Tibial nerve (tissue), 4 donors: ENCODE results near the gene DISP1. TPM values are rescaled to one million over a fixed set of nuclear protein-coding genes. Genes with fewer than 3 reads are reported as not detected.
A peak's percentile ranks its signal among the peaks of the same experiment; 100 is the strongest.

Experiments
- DNase-seq, 2 donors: peaks; one replicate each; pipeline ENCODE4 v3.0.0-alpha.2; 2019; ENCODE audit warnings: low spot score in 2 of 2
- H3K27ac ChIP-seq, 4 donors: fragments of 200-600 bp; sonication (generic) in 3 of 4; one replicate each; pipeline ENCODE4 v1.5.1; 2017 to 2019; ENCODE audit warnings: mild to moderate bottlenecking in 1 of 4
- H3K27me3 ChIP-seq, 2 donors: fragments of 200-600 bp; sonication (generic) in 1 of 2; one replicate each; pipeline versions ENCODE4 v1.5.1 to v1.6.0; 2017 to 2019
- H3K36me3 ChIP-seq, 3 donors: fragments of 200-600 bp; sonication (generic); one replicate each; pipeline ENCODE4 v1.5.1; 2018 to 2019
- H3K4me1 ChIP-seq, 4 donors: fragments of 200-600 bp; sonication (generic) in 3 of 4; one replicate each; pipeline ENCODE4 v1.5.1; 2017 to 2019
- H3K4me3 ChIP-seq, 4 donors: fragments of 200-600 bp; sonication (generic) in 3 of 4; one replicate each; pipeline ENCODE4 v1.5.1; 2017 to 2019; ENCODE audit warnings: mild to moderate bottlenecking in 1 of 4, moderate library complexity in 1 of 4
- H3K9me3 ChIP-seq, 4 donors: fragments of 200-600 bp; sonication (generic) in 3 of 4; one replicate each; pipeline ENCODE4 v1.5.1; 2017 to 2019
- EP300 ChIP-seq, 2 donors: sonication (generic); formaldehyde crosslinking; IDR thresholded peaks; one replicate each; pipeline ENCODE4 v1.6.1; 2017; ENCODE audit warnings: antibody characterized with exemption in 2 of 2, mild to moderate bottlenecking in 1 of 2
- POLR2A ChIP-seq, 2 donors: fragments of 450-650 bp; IDR thresholded peaks; one replicate each; pipeline ENCODE4 v1.6.1; 2017; ENCODE audit warnings: antibody characterized with exemption in 2 of 2, mild to moderate bottlenecking in 2 of 2, moderate library complexity in 2 of 2
- WGBS, 2 donors: methylation state at CpG; one replicate each; pipeline ENCODE4 v1.1.5; 2018; 5-methylcytosine and 5-hydroxymethylcytosine counted together
- total RNA-seq, 4 donors: library from RNA; depleted of rRNA; stranded (reverse); fragments of >200 nt; gene quantifications; one replicate each; pipeline ENCODE4 v1.1.0, GENCODE V29; 2016
- TF ChIP-seq, protein P1 (sequence below), 5 experiments: fragments of 200-600 bp in 3 of 5; fragments of 450-650 bp in 2 of 5; sonication (generic) in 3 of 5; IDR thresholded peaks; one replicate each; pipeline ENCODE4 v1.5.1; 2016 to 2019; ENCODE audit warnings: antibody characterized with exemption in 5 of 5, mild to moderate bottlenecking in 3 of 5, moderate library complexity in 2 of 5

The DISP1 gene
- total RNA-seq, 4 donors from 2014 or later, result 10.5 to 16.4 (median 15.7) TPM

DNA sequence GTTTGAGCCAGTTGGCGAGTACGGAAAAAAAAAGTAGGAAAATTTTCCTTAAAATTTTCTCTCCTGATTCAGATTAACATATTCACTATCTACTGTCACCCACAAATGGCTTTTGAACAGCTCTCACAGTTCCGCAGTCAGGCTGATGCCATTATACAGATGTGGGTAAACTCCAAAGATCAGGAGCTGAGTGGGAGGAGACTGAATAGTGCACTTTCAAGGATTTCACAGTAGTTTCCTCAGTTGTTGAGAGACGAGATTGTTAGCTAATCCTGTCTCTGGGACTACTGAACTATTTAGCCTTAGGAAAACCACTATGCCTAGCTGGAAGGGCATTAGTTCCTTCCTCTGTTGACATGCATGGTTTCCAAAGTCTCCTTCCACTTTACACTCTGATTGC, 3.2 kb upstream of the DISP1 start:
- 75 to 77% methylated on average over 4 of the region's 4 CpGs for WGBS, 2 donors
- TF ChIP-seq EP300 (IDR thresholded peaks at IDR 0.05) (no peak), POLR2A (IDR thresholded peaks at IDR 0.05) (no peak)
- TF ChIP-seq, protein P1, sequence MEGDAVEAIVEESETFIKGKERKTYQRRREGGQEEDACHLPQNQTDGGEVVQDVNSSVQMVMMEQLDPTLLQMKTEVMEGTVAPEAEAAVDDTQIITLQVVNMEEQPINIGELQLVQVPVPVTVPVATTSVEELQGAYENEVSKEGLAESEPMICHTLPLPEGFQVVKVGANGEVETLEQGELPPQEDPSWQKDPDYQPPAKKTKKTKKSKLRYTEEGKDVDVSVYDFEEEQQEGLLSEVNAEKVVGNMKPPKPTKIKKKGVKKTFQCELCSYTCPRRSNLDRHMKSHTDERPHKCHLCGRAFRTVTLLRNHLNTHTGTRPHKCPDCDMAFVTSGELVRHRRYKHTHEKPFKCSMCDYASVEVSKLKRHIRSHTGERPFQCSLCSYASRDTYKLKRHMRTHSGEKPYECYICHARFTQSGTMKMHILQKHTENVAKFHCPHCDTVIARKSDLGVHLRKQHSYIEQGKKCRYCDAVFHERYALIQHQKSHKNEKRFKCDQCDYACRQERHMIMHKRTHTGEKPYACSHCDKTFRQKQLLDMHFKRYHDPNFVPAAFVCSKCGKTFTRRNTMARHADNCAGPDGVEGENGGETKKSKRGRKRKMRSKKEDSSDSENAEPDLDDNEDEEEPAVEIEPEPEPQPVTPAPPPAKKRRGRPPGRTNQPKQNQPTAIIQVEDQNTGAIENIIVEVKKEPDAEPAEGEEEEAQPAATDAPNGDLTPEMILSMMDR (IDR thresholded peaks at IDR 0.05), result no peak
- no peaks in the 10 kb centered on the region for H3K9me3 ChIP-seq
- peaks cover 0 to 25% (median 8%) of the 10 kb centered on the region in 4 donors for H3K4me1 ChIP-seq
- no peaks in the 10 kb centered on the region for H3K36me3 ChIP-seq
- no peak overlapping the region for H3K4me3 ChIP-seq
- H3K27me3 ChIP-seq, result no peaks in the 10 kb centered on the region
- DNase-seq, result no peak
- no peak overlapping the region for H3K27ac ChIP-seq

DNA sequence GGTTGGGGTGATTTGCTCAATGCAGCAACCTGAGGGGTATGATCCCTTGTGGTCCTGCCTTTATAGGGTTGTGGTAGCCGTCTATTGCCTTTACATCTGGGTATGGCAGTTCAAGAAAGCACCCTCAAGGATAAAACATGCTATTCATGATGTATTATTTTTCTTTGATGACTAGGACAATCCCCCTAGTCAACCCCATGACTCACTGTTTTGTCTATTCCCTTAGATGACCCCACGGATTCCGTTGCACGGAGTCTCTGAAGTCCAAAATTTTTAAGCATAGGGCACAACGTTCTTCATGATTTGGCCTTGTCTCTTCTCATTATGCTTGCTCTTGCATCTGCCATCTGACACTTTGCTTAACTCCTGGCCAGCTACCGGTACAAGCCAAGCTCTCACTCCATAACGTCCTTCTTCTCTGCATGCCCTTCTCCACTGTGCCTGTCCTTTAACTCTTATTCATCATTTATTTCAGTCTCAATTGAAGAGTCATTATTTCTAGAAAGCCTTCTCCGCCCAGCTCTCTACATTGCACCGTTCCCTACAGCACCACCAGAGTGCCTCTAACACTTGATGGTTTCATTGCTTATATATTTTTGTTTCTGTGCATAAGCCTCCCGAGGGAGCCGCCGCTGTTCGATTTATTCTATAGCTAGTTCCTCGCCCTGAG, 838 bp upstream of the DISP1 start:
- Histone ChIP-seq H3K4me1 (peaks cover 0 to 29% (median 8%) of the 10 kb centered on the region in 4 donors), H3K9me3 (no peaks in the 10 kb centered on the region), H3K27ac (peak overlapping the region; percentile 72 to 99 (median 93)), H3K4me3 (peak overlapping the region; percentile 66 to 99 (median 91)), H3K27me3 (no peaks in the 10 kb centered on the region), H3K36me3 (no peaks in the 10 kb centered on the region)
- TF ChIP-seq EP300 (IDR thresholded peaks at IDR 0.05) (no peak), POLR2A (IDR thresholded peaks at IDR 0.05) (no peak)
- TF ChIP-seq, protein P1 (IDR thresholded peaks at IDR 0.05), result no peak
- peak in 1 of 2 donors; percentile 10 for DNase-seq
- 45 to 48% methylated on average over 14 of the region's 14 CpGs for WGBS, 2 donors

DNA sequence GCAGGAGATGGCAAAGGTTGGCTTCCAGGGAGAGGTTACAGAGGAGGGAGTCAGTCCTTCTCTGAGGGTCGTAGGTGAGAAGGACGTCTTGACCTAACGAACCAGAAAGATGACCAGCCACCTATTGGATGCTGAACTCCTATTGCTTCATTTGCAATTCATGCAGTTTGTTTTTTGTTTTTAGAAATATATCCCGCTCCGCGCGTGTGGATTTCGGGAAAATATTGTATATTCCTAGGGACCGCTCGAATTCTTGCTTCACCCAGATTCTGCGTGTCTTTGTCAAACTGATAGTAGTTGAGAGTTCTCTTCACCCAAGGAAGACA, 564 bp downstream of the DISP1 start:
- H3K9me3 ChIP-seq, result no peaks in the 10 kb centered on the region
- TF ChIP-seq POLR2A (IDR thresholded peaks at IDR 0.05), result no peak
- no peak for TF ChIP-seq EP300 (IDR thresholded peaks at IDR 0.05)
- TF ChIP-seq, protein P1 (IDR thresholded peaks at IDR 0.05), result no peak
- DNase-seq, result no peak
- peak overlapping the region; percentile 72 to 99 (median 93) for H3K27ac ChIP-seq
- no peaks in the 10 kb centered on the region for H3K36me3 ChIP-seq
- H3K27me3 ChIP-seq, result no peaks in the 10 kb centered on the region
- WGBS, 2 donors, result 2% methylated on average over 11 of the region's 11 CpGs
- H3K4me1 ChIP-seq, result peaks cover 0 to 32% (median 8%) of the 10 kb centered on the region in 4 donors
- H3K4me3 ChIP-seq, result peak overlapping the region; percentile 66 to 99 (median 91)

DNA sequence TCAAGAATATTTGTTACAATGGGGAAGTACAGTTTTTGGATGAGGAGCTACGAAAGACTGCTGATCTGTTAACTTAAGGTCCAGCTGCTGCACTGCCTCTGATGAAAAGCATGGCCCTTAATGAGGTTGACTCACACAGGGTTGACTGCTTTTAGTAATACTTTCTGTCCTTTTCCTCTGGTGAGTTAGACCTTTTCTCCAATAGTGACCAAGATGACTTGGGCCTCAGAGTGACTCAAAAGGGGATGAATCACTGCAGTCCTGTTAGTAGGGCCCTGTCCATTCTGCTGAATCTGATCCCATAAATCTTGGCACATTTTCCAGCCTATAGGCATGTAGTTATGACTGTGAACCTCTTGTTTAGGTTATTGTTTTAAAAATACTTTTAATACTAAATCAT, 2.7 kb downstream of the DISP1 start:
- Histone ChIP-seq H3K27me3 (no peaks in the 10 kb centered on the region), H3K4me3 (no peak overlapping the region), H3K4me1 (peaks cover 0 to 44% (median 8%) of the 10 kb centered on the region in 4 donors), H3K27ac (peak overlapping the region in 1 of 4 donors; percentile 61), H3K9me3 (no peaks in the 10 kb centered on the region), H3K36me3 (no peaks in the 10 kb centered on the region)
- TF ChIP-seq, protein P1 (IDR thresholded peaks at IDR 0.05), result no peak
- TF ChIP-seq EP300 (IDR thresholded peaks at IDR 0.05), result peak in 1 of 2 donors; percentile 50
- TF ChIP-seq POLR2A (IDR thresholded peaks at IDR 0.05), result no peak
- DNase-seq, result peak in 1 of 2 donors; percentile 19
- 64 to 84% methylated on average over 1 of the region's 1 CpG for WGBS, 2 donors

DNA sequence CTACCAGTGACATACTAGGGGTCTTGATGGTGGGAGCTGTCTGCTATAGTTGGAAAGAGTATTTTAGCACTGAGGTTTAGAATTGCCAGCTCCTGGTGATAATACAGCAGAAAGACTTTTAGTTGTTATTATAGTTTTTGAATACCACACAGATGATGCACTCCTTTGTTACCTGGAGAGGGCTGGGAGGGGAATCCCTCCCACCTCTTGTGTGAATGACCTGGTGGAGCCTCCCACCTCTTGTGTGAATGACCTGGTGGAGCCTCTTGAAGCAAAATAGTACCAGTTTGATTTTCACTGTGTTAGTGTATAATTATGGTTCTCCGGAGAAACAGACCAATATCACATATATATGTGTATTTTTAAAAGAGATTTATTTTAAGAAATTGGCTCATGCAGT, 3.3 kb downstream of the DISP1 start:
- DNase-seq, result no peak
- 68 to 76% methylated on average over 1 of the region's 1 CpG for WGBS, 2 donors
- Histone ChIP-seq H3K4me3 (no peak overlapping the region), H3K27ac (peak overlapping the region in 1 of 4 donors; percentile 61), H3K4me1 (peaks cover 0 to 44% (median 8%) of the 10 kb centered on the region in 4 donors), H3K27me3 (no peaks in the 10 kb centered on the region), H3K9me3 (no peaks in the 10 kb centered on the region), H3K36me3 (no peaks in the 10 kb centered on the region)
- TF ChIP-seq, protein P1 (IDR thresholded peaks at IDR 0.05), result no peak
- no peak for TF ChIP-seq EP300 (IDR thresholded peaks at IDR 0.05)
- TF ChIP-seq POLR2A (IDR thresholded peaks at IDR 0.05), result no peak
